ENCODE data around the gene SOX6.
"Not testable (repeated sequence)": the region's sequence is repeated elsewhere in the genome, so short reads cannot be mapped to it uniquely, and the experiment has no call there.

Gene SOX6

GRCh38 chr11:16043617-16044016 is 312.7 kb downstream of the SOX6 start:
- Histone ChIP-seq H3K9me3 (no peaks in the 10 kb centered on the region), H3K9ac (no peak overlapping the region), H3K4me2 (no peak overlapping the region), H3K36me3 (no peaks in the 10 kb centered on the region), H3K4me3 (no peak overlapping the region), H4K20me1 (no peaks in the 10 kb centered on the region), H3K27me3 (no peaks in the 10 kb centered on the region), H3K4me1 (no peaks in the 10 kb centered on the region), H3K27ac (no peak overlapping the region)
- TF ChIP-seq Cebpa-rat (IDR thresholded peaks at IDR 0.05): no peak

- Histone ChIP-seq H3K36me3 (no peaks in the 10 kb centered on the region), H3K9ac (no peak overlapping the region), H4K20me1 (no peaks in the 10 kb centered on the region), H3K4me3 (no peak overlapping the region), H3K9me3 (no peaks in the 10 kb centered on the region), H3K4me2 (no peak overlapping the region), H3K27me3 (no peaks in the 10 kb centered on the region), H3K4me1 (no peaks in the 10 kb centered on the region), H3K27ac (no peak overlapping the region)
- no peak for TF ChIP-seq Cebpa-rat (IDR thresholded peaks at IDR 0.05)
These were observed 315.1 kb downstream of the SOX6 start for GRCh38 chr11:16041207-16041606.

GRCh38 chr11:16040151-16040550 is 316.2 kb downstream of the SOX6 start:
- Histone ChIP-seq H3K36me3 (no peaks in the 10 kb centered on the region), H3K4me2 (no peak overlapping the region), H3K27ac (no peak overlapping the region), H3K4me1 (no peaks in the 10 kb centered on the region), H3K9me3 (no peaks in the 10 kb centered on the region), H4K20me1 (no peaks in the 10 kb centered on the region), H3K27me3 (no peaks in the 10 kb centered on the region), H3K9ac (no peak overlapping the region), H3K4me3 (no peak overlapping the region)
- TF ChIP-seq Cebpa-rat (IDR thresholded peaks at IDR 0.05): no peak

- H3K9me3 ChIP-seq: no peaks in the 10 kb centered on the region
- no peaks in the 10 kb centered on the region for H4K20me1 ChIP-seq
- H3K4me2 ChIP-seq: no peak overlapping the region
- no peaks in the 10 kb centered on the region for H3K36me3 ChIP-seq
- no peaks in the 10 kb centered on the region for H3K4me1 ChIP-seq
- H3K9ac ChIP-seq: no peak overlapping the region
- no peak overlapping the region for H3K4me3 ChIP-seq
- TF ChIP-seq Cebpa-rat (IDR thresholded peaks at IDR 0.05): no peak
- H3K27me3 ChIP-seq: no peaks in the 10 kb centered on the region
- no peak overlapping the region for H3K27ac ChIP-seq
These were observed 319.2 kb downstream of the SOX6 start for GRCh38 chr11:16037179-16037578.

GRCh38 chr11:16036218-16036617 is 320.1 kb downstream of the SOX6 start:
- Histone ChIP-seq H3K27ac (no peak overlapping the region), H3K9ac (no peak overlapping the region), H4K20me1 (no peaks in the 10 kb centered on the region), H3K36me3 (no peaks in the 10 kb centered on the region), H3K27me3 (no peaks in the 10 kb centered on the region), H3K9me3 (no peaks in the 10 kb centered on the region), H3K4me3 (no peak overlapping the region), H3K4me1 (no peaks in the 10 kb centered on the region), H3K4me2 (no peak overlapping the region)
- no peak for TF ChIP-seq Cebpa-rat (IDR thresholded peaks at IDR 0.05)

GRCh38 chr11:16034074-16034473 is 322.3 kb downstream of the SOX6 start:
- no peaks in the 10 kb centered on the region for H3K4me1 ChIP-seq
- TF ChIP-seq Cebpa-rat (IDR thresholded peaks at IDR 0.05): peak; percentile 76; the same call in 1 of the 2 replicates

GRCh38 chr11:16032974-16033373 is 323.4 kb downstream of the SOX6 start:
- Histone ChIP-seq H3K9ac (no peak overlapping the region), H3K4me1 (no peaks in the 10 kb centered on the region), H3K4me3 (no peak overlapping the region), H3K27me3 (no peaks in the 10 kb centered on the region), H3K27ac (no peak overlapping the region), H3K9me3 (no peaks in the 10 kb centered on the region), H4K20me1 (no peaks in the 10 kb centered on the region), H3K36me3 (no peaks in the 10 kb centered on the region), H3K4me2 (no peak overlapping the region)
- no peak for TF ChIP-seq Cebpa-rat (IDR thresholded peaks at IDR 0.05)

More at GRCh38 chr11:16034074-16034473, 322.3 kb downstream of the SOX6 start:
- H3K27ac ChIP-seq: no peak overlapping the region
- no peaks in the 10 kb centered on the region for H4K20me1 ChIP-seq
- no peaks in the 10 kb centered on the region for H3K27me3 ChIP-seq
- H3K4me2 ChIP-seq: no peak overlapping the region
- no peak overlapping the region for H3K9ac ChIP-seq
- no peaks in the 10 kb centered on the region for H3K36me3 ChIP-seq
- no peak overlapping the region for H3K4me3 ChIP-seq
- no peaks in the 10 kb centered on the region for H3K9me3 ChIP-seq

GRCh38 chr11:16031210-16031609 is 325.1 kb downstream of the SOX6 start:
- Histone ChIP-seq H3K4me1 (no peaks in the 10 kb centered on the region), H3K27me3 (no peaks in the 10 kb centered on the region), H3K9ac (no peak overlapping the region), H3K27ac (no peak overlapping the region), H4K20me1 (no peaks in the 10 kb centered on the region), H3K4me2 (no peak overlapping the region), H3K4me3 (no peak overlapping the region), H3K36me3 (no peaks in the 10 kb centered on the region), H3K9me3 (no peaks in the 10 kb centered on the region)
- no peak for TF ChIP-seq Cebpa-rat (IDR thresholded peaks at IDR 0.05)

- no peaks in the 10 kb centered on the region for H3K4me1 ChIP-seq
- no peak overlapping the region for H3K27ac ChIP-seq
- no peaks in the 10 kb centered on the region for H3K9me3 ChIP-seq
- no peak overlapping the region for H3K4me3 ChIP-seq
- no peak overlapping the region for H3K9ac ChIP-seq
- H3K27me3 ChIP-seq: no peaks in the 10 kb centered on the region
- no peaks in the 10 kb centered on the region for H3K36me3 ChIP-seq
- H4K20me1 ChIP-seq: no peaks in the 10 kb centered on the region
- no peak for TF ChIP-seq Cebpa-rat (IDR thresholded peaks at IDR 0.05)
- H3K4me2 ChIP-seq: no peak overlapping the region
These were observed 325.7 kb downstream of the SOX6 start for GRCh38 chr11:16030664-16031063.

- not testable (repeated sequence) for H3K27ac ChIP-seq, H3K9ac ChIP-seq, H4K20me1 ChIP-seq, H3K4me3 ChIP-seq, H3K27me3 ChIP-seq, H3K4me2 ChIP-seq, H3K9me3 ChIP-seq, H3K4me1 ChIP-seq, H3K36me3 ChIP-seq
These were observed 327.2 kb downstream of the SOX6 start for GRCh38 chr11:16029151-16029550.

GRCh38 chr11:16028419-16028818 is 327.9 kb downstream of the SOX6 start:
- Histone ChIP-seq H3K9me3 (no peaks in the 10 kb centered on the region), H3K27me3 (no peaks in the 10 kb centered on the region), H3K9ac (no peak overlapping the region), H3K4me3 (no peak overlapping the region), H3K27ac (no peak overlapping the region), H3K4me1 (no peaks in the 10 kb centered on the region), H3K4me2 (no peak overlapping the region), H4K20me1 (no peaks in the 10 kb centered on the region), H3K36me3 (no peaks in the 10 kb centered on the region)
- TF ChIP-seq Cebpa-rat (IDR thresholded peaks at IDR 0.05): no peak

Measured in BLaER1 (cell line).